RWPE2 (cell line): ENCODE results near the gene GFY.
A peak's percentile ranks its signal among the peaks of the same experiment; 100 is the strongest.
"Not testable (repeated sequence)": the region's sequence is repeated elsewhere in the genome, so short reads cannot be mapped to it uniquely, and the experiment has no call there.

ENCODE experiments used
- ATAC-seq: fragments of 200-7000 bp; cut with Tn5 transposase; 3 replicates; pipeline ENCODE4 v1.9.1; 2021; ENCODE audit warnings: low read depth
- DNase-seq: peaks from one replicate; pipeline ENCODE4 v3.0.0-alpha.2; 2020; ENCODE audit warnings: low spot score
- H3K27ac ChIP-seq: fragments of 450-650 bp; 2 replicates; pipeline ENCODE4 v1.5.1; 2017; ENCODE audit warnings: mild to moderate bottlenecking; ENCODE audit not compliant: poor library complexity, severe bottlenecking
- H3K27me3 ChIP-seq: fragments of 250-450 bp; sonication (Bioruptor Pico); 2 replicates; pipeline ENCODE4 v1.5.1; 2021; ENCODE audit warnings: mild to moderate bottlenecking, moderate library complexity; ENCODE audit not compliant: insufficient read depth, poor library complexity, severe bottlenecking
- H3K36me3 ChIP-seq: fragments of 250-450 bp; sonication (Bioruptor Pico); 2 replicates; pipeline ENCODE4 v1.5.1; 2020; ENCODE audit warnings: low read depth, mild to moderate bottlenecking, moderate library complexity
- H3K4me1 ChIP-seq: fragments of 250-450 bp; sonication (Bioruptor Pico); 2 replicates; pipeline ENCODE4 v1.5.1; 2021; ENCODE audit warnings: mild to moderate bottlenecking, moderate library complexity; ENCODE audit not compliant: insufficient read depth, poor library complexity, severe bottlenecking
- H3K4me3 ChIP-seq: fragments of 250-450 bp; sonication (Bioruptor Pico); 2 replicates; pipeline ENCODE4 v1.5.1; 2021; ENCODE audit warnings: mild to moderate bottlenecking, moderate library complexity; ENCODE audit not compliant: severe bottlenecking
- H3K9me3 ChIP-seq: fragments of 250-450 bp; sonication (Bioruptor Pico); 2 replicates; pipeline ENCODE4 v1.5.1; 2021; ENCODE audit warnings: mild to moderate bottlenecking, moderate library complexity; ENCODE audit not compliant: severe bottlenecking
- CTCF ChIP-seq: fragments of 450-650 bp; IDR thresholded peaks from one replicate; pipeline ENCODE4 v1.5.1; 2017; ENCODE audit warnings: mild to moderate bottlenecking, moderate library complexity; ENCODE audit not compliant: poor library complexity, severe bottlenecking

GFY gene

GRCh38 chr19:49472936-49473335 is 47.7 kb downstream of the GFY start:
- no peak for DNase-seq
- ATAC-seq, result no peak
- H3K27me3 ChIP-seq, result no peaks in the 10 kb centered on the region
- no peak overlapping the region for H3K4me3 ChIP-seq
- no peaks in the 10 kb centered on the region for H3K9me3 ChIP-seq
- no peaks in the 10 kb centered on the region for H3K36me3 ChIP-seq
- H3K27ac ChIP-seq, result no peak overlapping the region
- H3K4me1 ChIP-seq, result peaks cover 6% of the 10 kb centered on the region
- no peak for TF ChIP-seq CTCF

DNA sequence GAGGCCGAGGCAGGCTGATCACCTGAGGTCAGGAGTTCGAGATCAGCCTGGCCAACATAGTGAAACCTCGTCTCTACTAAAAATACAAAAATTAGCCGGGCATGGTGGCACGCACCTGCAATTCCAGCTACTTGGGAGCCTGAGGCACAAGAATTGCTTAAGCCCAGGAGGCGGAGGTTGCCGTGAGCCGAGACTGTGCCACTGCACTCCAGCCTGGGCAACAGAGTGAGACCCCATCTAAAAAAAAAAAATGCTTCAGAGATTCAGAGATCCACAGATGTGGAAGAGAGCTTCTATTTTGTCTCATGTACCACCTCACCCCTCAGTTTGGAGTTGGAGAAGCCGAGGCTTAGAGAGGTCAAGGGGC is 48.3 kb downstream of the GFY start:
- peak overlapping the region; percentile 48 for H3K4me3 ChIP-seq
- not testable (repeated sequence) for H3K9me3 ChIP-seq, H3K4me1 ChIP-seq, ATAC-seq, H3K27me3 ChIP-seq, DNase-seq, H3K36me3 ChIP-seq, H3K27ac ChIP-seq

DNA sequence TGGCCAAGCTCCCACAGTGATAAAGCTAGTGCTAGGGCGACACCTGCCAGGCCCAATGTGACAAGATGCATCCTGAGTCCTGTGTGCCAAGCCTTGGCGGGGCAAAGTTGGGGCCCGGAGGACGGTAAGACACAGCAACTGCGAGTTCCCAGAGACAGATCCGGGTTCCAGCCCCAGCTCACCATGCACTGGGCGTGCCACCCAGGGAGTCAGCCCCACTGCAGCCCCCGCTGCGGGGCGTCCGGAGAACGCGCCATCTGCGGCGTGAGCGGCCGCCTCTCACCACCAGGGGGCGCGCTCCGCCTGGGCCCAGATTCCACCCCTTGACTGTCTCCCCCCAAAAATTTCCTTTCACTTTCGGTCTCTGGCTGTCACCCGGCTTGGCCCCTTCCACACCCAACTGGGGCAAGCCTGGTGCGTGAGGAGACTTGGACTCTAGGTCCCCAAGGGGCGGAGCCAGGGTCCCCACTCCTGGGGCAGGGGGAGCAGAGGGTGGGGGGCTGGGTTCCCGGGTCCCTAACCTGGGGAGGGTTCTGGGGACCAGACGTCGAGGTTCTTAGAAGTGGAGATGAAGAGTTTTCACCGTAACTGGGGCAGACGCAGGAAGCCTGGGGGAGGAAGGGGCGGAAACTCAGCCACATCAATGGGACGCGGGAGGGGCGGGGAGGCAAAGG is 48.8 kb downstream of the GFY start, which contains the start of gene FLT3LG:
FLT3LG (plus strand) TSS at position 348 of the 674 bp plus-strand sequence. CDS start 425 bp downstream, outside the sequence.
- TF ChIP-seq CTCF, result peak; percentile 98
- H3K9me3 ChIP-seq, result no peaks in the 10 kb centered on the region
- H3K4me3 ChIP-seq, result peak within 1 kb of the TSS; percentile 48
- no peaks in the 10 kb centered on the region for H3K4me1 ChIP-seq
- DNase-seq (no peak), ATAC-seq (peak; percentile 63)
- no peaks in the 10 kb centered on the region for H3K36me3 ChIP-seq
- H3K27me3 ChIP-seq, result no peaks in the 10 kb centered on the region
- H3K27ac ChIP-seq, result peak within 1 kb of the TSS; percentile 13

DNA sequence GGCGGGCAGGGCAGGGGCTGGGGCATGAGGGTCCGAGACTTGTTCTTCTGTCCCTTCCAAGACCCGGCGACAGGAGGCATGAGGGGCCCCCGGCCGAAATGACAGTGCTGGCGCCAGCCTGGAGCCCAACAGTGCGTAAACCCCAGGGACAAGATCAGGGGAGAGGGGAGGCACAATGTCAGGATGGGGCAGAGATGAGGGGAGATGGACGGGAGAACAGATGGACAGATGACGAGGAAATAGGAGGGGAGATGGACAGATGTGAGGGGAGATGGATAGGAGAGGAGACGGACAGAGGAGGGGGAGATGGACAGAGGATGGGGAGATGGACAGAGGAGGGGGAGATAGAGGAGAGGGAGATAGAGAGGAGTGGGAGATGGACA is 49.3 kb downstream of the GFY start:
- no peaks in the 10 kb centered on the region for H3K9me3 ChIP-seq
- H3K27ac ChIP-seq, result peak overlapping the region; percentile 13
- no peak for ATAC-seq
- H3K36me3 ChIP-seq, result no peaks in the 10 kb centered on the region
- no peaks in the 10 kb centered on the region for H3K4me1 ChIP-seq
- no peak for DNase-seq
- no peak for TF ChIP-seq CTCF
- H3K27me3 ChIP-seq, result no peaks in the 10 kb centered on the region
- H3K4me3 ChIP-seq, result peak overlapping the region; percentile 48

DNA sequence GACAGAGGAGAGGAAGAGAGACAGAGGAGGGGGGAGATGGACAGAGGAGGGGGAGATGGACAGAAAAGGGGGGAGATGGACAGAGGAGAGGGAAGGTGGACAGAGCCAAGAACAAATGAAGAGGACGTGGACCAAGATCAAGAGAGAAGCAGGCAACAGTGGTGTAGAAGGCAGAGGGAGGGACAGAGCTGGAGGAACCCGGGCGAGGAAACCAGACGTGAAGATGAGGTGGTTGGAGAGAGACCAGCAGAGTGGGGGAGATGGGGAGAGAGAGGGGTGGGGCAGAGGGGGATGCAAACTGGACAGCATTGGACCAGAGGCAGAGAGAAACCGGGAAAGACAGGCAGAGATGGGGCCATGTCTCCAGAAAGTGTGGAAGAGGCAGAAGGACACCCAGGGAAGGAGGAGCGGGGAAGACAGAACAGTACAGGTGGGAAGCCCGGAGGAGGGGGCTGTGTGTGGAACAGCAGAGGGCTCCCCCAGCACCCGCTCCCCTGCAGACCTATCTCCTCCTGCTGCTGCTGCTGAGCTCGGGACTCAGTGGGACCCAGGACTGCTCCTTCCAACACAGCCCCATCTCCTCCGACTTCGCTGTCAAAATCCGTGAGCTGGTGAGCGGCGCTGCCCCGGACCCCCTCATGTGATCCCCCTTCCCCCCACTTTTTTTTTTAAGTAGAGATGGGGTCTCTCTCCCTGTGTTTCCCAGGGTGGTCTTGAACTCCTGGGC is 50.2 kb downstream of the GFY start:
- Histone ChIP-seq H3K27ac (no peak overlapping the region), H3K4me1 (no peaks in the 10 kb centered on the region), H3K9me3 (no peaks in the 10 kb centered on the region), H3K4me3 (no peak overlapping the region), H3K36me3 (no peaks in the 10 kb centered on the region), H3K27me3 (no peaks in the 10 kb centered on the region)
- DNase-seq (no peak), ATAC-seq (peak; percentile 10; the same call in 1 of the 3 replicates)
- no peak for TF ChIP-seq CTCF
